Measurements from ENCODE around the gene PPP1R13B. TPM values are rescaled to one million over a fixed set of nuclear protein-coding genes. Genes with fewer than 3 reads are reported as not detected.

PPP1R13B gene
- total RNA-seq, 1 donor from 2014 or later: 54.0 TPM

- DNase-seq (ENCODE audit: low spot score): no peak
These were observed 10.2 kb downstream of the PPP1R13B start for GRCh38 chr14:103836976-103837725.

- no peak for DNase-seq (ENCODE audit: low spot score)
These were observed 12.4 kb downstream of the PPP1R13B start for GRCh38 chr14:103834956-103835355.

- DNase-seq (ENCODE audit: low spot score): no peak
These were observed 13.7 kb downstream of the PPP1R13B start for GRCh38 chr14:103833711-103834110.

GRCh38 chr14:103832046-103832445 is 15.3 kb downstream of the PPP1R13B start:
- no peak for DNase-seq (ENCODE audit: low spot score)

- no peak for DNase-seq (ENCODE audit: low spot score)
These were observed 16.7 kb downstream of the PPP1R13B start for GRCh38 chr14:103830511-103831270.

- DNase-seq (ENCODE audit: low spot score): no peak
These were observed 18.9 kb downstream of the PPP1R13B start for GRCh38 chr14:103828315-103828967.

GRCh38 chr14:103825101-103825500 is 22.3 kb downstream of the PPP1R13B start:
- DNase-seq (ENCODE audit: low spot score): no peak

- no peak for DNase-seq (ENCODE audit: low spot score)
These were observed 26.5 kb downstream of the PPP1R13B start for GRCh38 chr14:103820908-103821307.

- DNase-seq (ENCODE audit: low spot score): no peak
These were observed 27.0 kb downstream of the PPP1R13B start for GRCh38 chr14:103820382-103820781.

GRCh38 chr14:103819503-103820307 is 27.7 kb downstream of the PPP1R13B start:
- DNase-seq (ENCODE audit: low spot score): no peak

GRCh38 chr14:103818870-103819269 is 28.5 kb downstream of the PPP1R13B start:
- DNase-seq (ENCODE audit: low spot score): no peak

- DNase-seq (ENCODE audit: low spot score): no peak
These were observed 29.0 kb downstream of the PPP1R13B start for GRCh38 chr14:103818422-103818821.

GRCh38 chr14:103817595-103817994 is 29.8 kb downstream of the PPP1R13B start:
- no peak for DNase-seq (ENCODE audit: low spot score)

- DNase-seq (ENCODE audit: low spot score): no peak
These were observed 30.4 kb downstream of the PPP1R13B start for GRCh38 chr14:103816991-103817390.

GRCh38 chr14:103815253-103815652 is 32.1 kb downstream of the PPP1R13B start:
- no peak for DNase-seq (ENCODE audit: low spot score)

- no peak for DNase-seq (ENCODE audit: low spot score)
These were observed 36.2 kb downstream of the PPP1R13B start for GRCh38 chr14:103811189-103811588.

- DNase-seq (ENCODE audit: low spot score): peak; percentile 76
These were observed 38.9 kb downstream of the PPP1R13B start for GRCh38 chr14:103808403-103809001.

GRCh38 chr14:103806805-103807204 is 40.6 kb downstream of the PPP1R13B start:
- no peak for DNase-seq (ENCODE audit: low spot score)

GRCh38 chr14:103805708-103806107 is 41.7 kb downstream of the PPP1R13B start:
- no peak for DNase-seq (ENCODE audit: low spot score)

GRCh38 chr14:103803661-103804060 is 43.7 kb downstream of the PPP1R13B start:
- no peak for DNase-seq (ENCODE audit: low spot score)

GRCh38 chr14:103802356-103802755 is 45.0 kb downstream of the PPP1R13B start:
- DNase-seq (ENCODE audit: low spot score): no peak

All from mucosa of gallbladder (tissue), 1 donor.